Measurements from ENCODE around the gene CCR7. TPM values are rescaled to one million over a fixed set of nuclear protein-coding genes. Genes with fewer than 3 reads are reported as not detected.

The CCR7 gene
- polyA plus RNA-seq, 2 of the 4 experiments (the other 2 are of a cell fraction), result 0.84 to 1.4 TPM

- TF ChIP-seq MAX (IDR thresholded peaks at IDR 0.05), result no peak
- no peak for TF ChIP-seq HMGXB4 (CRISPR knock-in tag; IDR thresholded peaks at IDR 0.05; ENCODE audit: borderline replicate concordance)
- TF ChIP-seq POLR2A (IDR thresholded peaks at IDR 0.05; ENCODE audit: low read length), result no peak
- TF ChIP-seq RCOR1 (IDR thresholded peaks at IDR 0.05; ENCODE audit: low read depth, low read length), result no peak
- TF ChIP-seq HDAC2 (IDR thresholded peaks at IDR 0.05), result no peak
- no peak for TF ChIP-seq HES2 (IDR thresholded peaks at IDR 0.05)
- no peak for TF ChIP-seq NR3C1 (IDR thresholded peaks at IDR 0.05)
- no peak for TF ChIP-seq CHD2 (IDR thresholded peaks at IDR 0.05; ENCODE audit: low read length, partially characterized antibody)
- TF ChIP-seq E2F6 (IDR thresholded peaks at IDR 0.05; ENCODE audit: borderline replicate concordance, low read depth), result no peak
- no peak for TF ChIP-seq ELK1 (IDR thresholded peaks at IDR 0.05; ENCODE audit: low read depth, low read length)
- TF ChIP-seq RARB (CRISPR knock-in tag; IDR thresholded peaks at IDR 0.05), result no peak
- TF ChIP-seq HOXB13 (CRISPR knock-in tag; IDR thresholded peaks at IDR 0.05; ENCODE audit: low read depth), result no peak
- no peak for TF ChIP-seq ZNF302 (CRISPR knock-in tag; IDR thresholded peaks at IDR 0.05)
- no peak for TF ChIP-seq ZFP36 (IDR thresholded peaks at IDR 0.05; ENCODE audit: borderline replicate concordance, partially characterized antibody)
- no peak for TF ChIP-seq CHD4 (IDR thresholded peaks at IDR 0.05; ENCODE audit: borderline replicate concordance)
- WGBS (ENCODE audit: missing lambda C conversion rate), result 71% methylated on average over 7 of the region's 7 CpGs
- Histone ChIP-seq H3K27ac (no peak overlapping the region), H3K4me2 (no peak overlapping the region), H3K4me3 (no peak overlapping the region), H3K9me3 (no peaks in the 10 kb centered on the region), H3K4me1 (peaks cover 8% of the 10 kb centered on the region)
- ChIA-PET POLR2A (no interaction called here), CTCF (interaction anchor here (0.5 to 20.0 kb wide), 6 partner anchors 18 to 1056 kb away, joined by 3 to 304 read pairs (median 7); no protein-coding TSS in a partner anchor)
- FAIRE-seq (no peak), DNase-seq (ENCODE audit: low read depth in 1 of 2, low spot score in 1 of 2) (no peak), ATAC-seq (no peak)
Observed at GRCh38 chr17:40611840-40612474, 46.7 kb upstream of the CCR7 start.

GRCh38 chr17:40610359-40610758 is 45.1 kb upstream of the CCR7 start:
- peaks cover 2% of the 10 kb centered on the region for H3K4me1 ChIP-seq
- DNase-seq (ENCODE audit: low read depth in 1 of 2, low spot score in 1 of 2) (no peak), ATAC-seq (no peak), FAIRE-seq (no peak)
- POLR2A ChIA-PET, result interaction anchor here (1.3 kb wide), 1 partner anchor 1078 kb away, joined by 4 read pairs; no protein-coding TSS in a partner anchor
- 11% methylated on average over 2 of the region's 2 CpGs for WGBS (ENCODE audit: missing lambda C conversion rate)
- CTCF ChIA-PET, result interaction anchor here (0.6 to 14.1 kb wide), 7 partner anchors 9 to 1057 kb away, joined by 3 to 189 read pairs (median 4); no protein-coding TSS in a partner anchor
- H3K27ac ChIP-seq, result no peak overlapping the region
- no peak overlapping the region for H3K4me3 ChIP-seq
- H3K4me2 ChIP-seq, result no peak overlapping the region
- no peaks in the 10 kb centered on the region for H3K9me3 ChIP-seq
- TF ChIP-seq CBX2 (IDR thresholded peaks at IDR 0.05; ENCODE audit: borderline replicate concordance, low read depth), result no peak
- TF ChIP-seq POLR2A (IDR thresholded peaks at IDR 0.05; ENCODE audit: low read length), result no peak
- TF ChIP-seq TP53 (CRISPR knock-in tag; IDR thresholded peaks at IDR 0.05), result no peak
- TF ChIP-seq JUNB (IDR thresholded peaks at IDR 0.05), result no peak
- TF ChIP-seq KDM5A (IDR thresholded peaks at IDR 0.05), result no peak
- TF ChIP-seq HMGXB4 (CRISPR knock-in tag; IDR thresholded peaks at IDR 0.05; ENCODE audit: borderline replicate concordance), result no peak
- no peak for TF ChIP-seq HOXA7 (CRISPR knock-in tag; IDR thresholded peaks at IDR 0.05)
- no peak for TF ChIP-seq SMC3 (IDR thresholded peaks at IDR 0.05)
- no peak for TF ChIP-seq CHD2 (IDR thresholded peaks at IDR 0.05; ENCODE audit: low read length, partially characterized antibody)
- TF ChIP-seq E2F6 (IDR thresholded peaks at IDR 0.05; ENCODE audit: borderline replicate concordance, low read depth), result no peak
- no peak for TF ChIP-seq MAFK (IDR thresholded peaks at IDR 0.05; ENCODE audit: partially characterized antibody)
- TF ChIP-seq NPAS2 (CRISPR knock-in tag; IDR thresholded peaks at IDR 0.05; ENCODE audit: borderline replicate concordance), result no peak
- TF ChIP-seq BCL3 (IDR thresholded peaks at IDR 0.05), result no peak
- TF ChIP-seq EHMT2 (IDR thresholded peaks at IDR 0.05; ENCODE audit: low read depth), result no peak
- TF ChIP-seq TFCP2L1 (CRISPR knock-in tag; IDR thresholded peaks at IDR 0.05), result no peak
- TF ChIP-seq POLR2AphosphoS2 (conservative IDR thresholded peaks at IDR 0.05; ENCODE audit: low read length), result no peak
- TF ChIP-seq HEYL (CRISPR knock-in tag; IDR thresholded peaks at IDR 0.05), result no peak
- TF ChIP-seq FOSL2 (IDR thresholded peaks at IDR 0.05), result no peak
- no peak for TF ChIP-seq FOSL2 (CRISPR knock-in tag; IDR thresholded peaks at IDR 0.05)
- TF ChIP-seq CBX8 (IDR thresholded peaks at IDR 0.05), result no peak
